ENCODE measurements around the gene MPL.
"Not testable (repeated sequence)": the region's sequence is repeated elsewhere in the genome, so short reads cannot be mapped to it uniquely, and the experiment has no call there.

DNA sequence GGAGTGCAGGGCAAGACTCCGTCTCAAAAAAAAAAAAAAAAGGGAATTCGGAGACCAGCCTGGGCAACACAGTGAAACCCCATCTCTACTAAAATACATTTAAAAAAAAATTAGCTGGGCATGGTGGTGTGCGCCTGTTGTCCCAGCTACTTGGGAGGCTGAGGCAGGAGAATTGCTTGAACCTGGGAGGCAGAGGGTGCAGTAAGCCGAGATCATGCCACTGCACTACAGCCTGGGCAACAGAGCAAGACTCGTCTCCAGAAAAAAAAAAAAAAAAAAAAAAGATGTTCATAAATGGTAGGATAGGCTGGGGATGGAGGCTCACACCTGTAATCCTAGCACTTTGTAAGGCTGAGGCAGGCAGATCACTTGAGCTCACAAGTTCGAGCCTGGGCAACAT, 32.2 kb downstream of the MPL start:
- TF ChIP-seq, protein P1, sequence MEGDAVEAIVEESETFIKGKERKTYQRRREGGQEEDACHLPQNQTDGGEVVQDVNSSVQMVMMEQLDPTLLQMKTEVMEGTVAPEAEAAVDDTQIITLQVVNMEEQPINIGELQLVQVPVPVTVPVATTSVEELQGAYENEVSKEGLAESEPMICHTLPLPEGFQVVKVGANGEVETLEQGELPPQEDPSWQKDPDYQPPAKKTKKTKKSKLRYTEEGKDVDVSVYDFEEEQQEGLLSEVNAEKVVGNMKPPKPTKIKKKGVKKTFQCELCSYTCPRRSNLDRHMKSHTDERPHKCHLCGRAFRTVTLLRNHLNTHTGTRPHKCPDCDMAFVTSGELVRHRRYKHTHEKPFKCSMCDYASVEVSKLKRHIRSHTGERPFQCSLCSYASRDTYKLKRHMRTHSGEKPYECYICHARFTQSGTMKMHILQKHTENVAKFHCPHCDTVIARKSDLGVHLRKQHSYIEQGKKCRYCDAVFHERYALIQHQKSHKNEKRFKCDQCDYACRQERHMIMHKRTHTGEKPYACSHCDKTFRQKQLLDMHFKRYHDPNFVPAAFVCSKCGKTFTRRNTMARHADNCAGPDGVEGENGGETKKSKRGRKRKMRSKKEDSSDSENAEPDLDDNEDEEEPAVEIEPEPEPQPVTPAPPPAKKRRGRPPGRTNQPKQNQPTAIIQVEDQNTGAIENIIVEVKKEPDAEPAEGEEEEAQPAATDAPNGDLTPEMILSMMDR (conservative IDR thresholded peaks at IDR 0.05 in 1 of 2, IDR thresholded peaks at IDR 0.05 in 1 of 2; ENCODE audit: extremely low read depth in 1 of 2, insufficient read depth in 1 of 2, low read depth in 1 of 2, low read length in 2 of 2): not testable (repeated sequence)
- TF ChIP-seq EZH2 (IDR thresholded peaks at IDR 0.05; ENCODE audit: borderline replicate concordance, low read length): not testable (repeated sequence)

Data from mammary epithelial cell (primary cell).